VCaP (cell line): ENCODE measurements around the gene TNFRSF8.

Experiments
- H3K27ac ChIP-seq: fragments of 450-650 bp; 2 replicates; pipeline ENCODE4 v1.5.1; 2017
- TF ChIP-seq, protein P1 (sequence below): fragments of 450-650 bp; conservative IDR thresholded peaks from 2 replicates; pipeline ENCODE4 v1.5.1; 2017; ENCODE audit warnings: mild to moderate bottlenecking, moderate library complexity

TNFRSF8 gene

GRCh38 chr1:12141163-12141850 is 78.2 kb downstream of the TNFRSF8 start:
- TF ChIP-seq, protein P1, sequence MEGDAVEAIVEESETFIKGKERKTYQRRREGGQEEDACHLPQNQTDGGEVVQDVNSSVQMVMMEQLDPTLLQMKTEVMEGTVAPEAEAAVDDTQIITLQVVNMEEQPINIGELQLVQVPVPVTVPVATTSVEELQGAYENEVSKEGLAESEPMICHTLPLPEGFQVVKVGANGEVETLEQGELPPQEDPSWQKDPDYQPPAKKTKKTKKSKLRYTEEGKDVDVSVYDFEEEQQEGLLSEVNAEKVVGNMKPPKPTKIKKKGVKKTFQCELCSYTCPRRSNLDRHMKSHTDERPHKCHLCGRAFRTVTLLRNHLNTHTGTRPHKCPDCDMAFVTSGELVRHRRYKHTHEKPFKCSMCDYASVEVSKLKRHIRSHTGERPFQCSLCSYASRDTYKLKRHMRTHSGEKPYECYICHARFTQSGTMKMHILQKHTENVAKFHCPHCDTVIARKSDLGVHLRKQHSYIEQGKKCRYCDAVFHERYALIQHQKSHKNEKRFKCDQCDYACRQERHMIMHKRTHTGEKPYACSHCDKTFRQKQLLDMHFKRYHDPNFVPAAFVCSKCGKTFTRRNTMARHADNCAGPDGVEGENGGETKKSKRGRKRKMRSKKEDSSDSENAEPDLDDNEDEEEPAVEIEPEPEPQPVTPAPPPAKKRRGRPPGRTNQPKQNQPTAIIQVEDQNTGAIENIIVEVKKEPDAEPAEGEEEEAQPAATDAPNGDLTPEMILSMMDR, result no peak
- H3K27ac ChIP-seq, result no peak overlapping the region

- H3K27ac ChIP-seq, result no peak overlapping the region
- TF ChIP-seq, protein P1, result no peak
Measured at GRCh38 chr1:12142141-12142823, 79.2 kb downstream of the TNFRSF8 start.

- H3K27ac ChIP-seq, result no peak overlapping the region
- TF ChIP-seq, protein P1, result no peak
Measured at GRCh38 chr1:12142891-12143630, 80.0 kb downstream of the TNFRSF8 start.

GRCh38 chr1:12143631-12144155 is 80.6 kb downstream of the TNFRSF8 start:
- no peak overlapping the region for H3K27ac ChIP-seq
- TF ChIP-seq, protein P1, result no peak

DNA sequence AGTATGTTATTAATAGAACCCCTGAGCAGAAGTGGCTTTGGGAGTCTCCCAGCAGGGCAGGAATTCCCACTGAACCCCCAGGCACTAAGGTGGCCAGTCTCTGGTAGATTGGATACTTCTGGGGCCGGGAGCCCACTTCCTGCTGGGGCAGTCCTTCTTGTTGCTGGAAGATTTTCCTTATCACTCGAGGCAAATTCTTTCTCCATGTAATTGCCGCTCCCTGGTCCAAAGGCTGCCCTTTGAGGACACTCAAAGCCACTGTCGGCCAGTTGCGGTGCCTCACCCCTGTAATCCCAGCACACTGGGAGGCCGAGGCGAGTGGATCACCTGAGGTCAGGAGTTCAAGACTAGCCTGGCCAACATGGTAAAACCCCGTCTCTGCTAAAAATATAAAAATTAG is 81.1 kb downstream of the TNFRSF8 start:
- no peak overlapping the region for H3K27ac ChIP-seq
- TF ChIP-seq, protein P1, result no peak

DNA sequence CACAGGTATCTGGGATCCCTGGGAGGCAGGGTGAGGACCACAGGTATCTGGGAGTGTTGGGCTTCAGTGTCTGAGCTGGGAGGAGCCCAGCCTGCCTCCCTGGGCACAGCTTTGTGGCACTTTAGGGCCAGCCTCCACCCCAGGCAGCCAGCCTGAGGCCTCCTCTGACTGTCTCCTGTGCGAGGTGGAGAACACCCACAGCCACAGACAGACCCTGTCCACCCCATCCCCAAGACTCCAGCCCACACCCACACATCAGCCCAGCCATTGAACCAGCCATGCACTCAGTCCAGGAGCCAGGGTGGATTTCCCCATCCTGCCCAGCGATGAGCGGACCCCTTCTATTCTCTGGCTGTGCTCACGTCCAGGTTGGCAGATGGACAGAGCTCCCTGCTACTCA is 81.9 kb downstream of the TNFRSF8 start:
- H3K27ac ChIP-seq, result no peak overlapping the region
- TF ChIP-seq, protein P1, result no peak
